ENCODE data around the gene KDM4C. TPM values are rescaled to one million over a fixed set of nuclear protein-coding genes. Genes with fewer than 3 reads are reported as not detected.

The KDM4C gene
- total RNA-seq, 6 donors from 2014 or later = 31.6 to 96.4 (median 41.2) TPM

- Histone ChIP-seq H3K27ac (no peak overlapping the region), H3K4me1 (no peaks in the 10 kb centered on the region), H3K36me3 (no peaks in the 10 kb centered on the region), H3K4me3 (no peak overlapping the region), H3K9me3 (no peaks in the 10 kb centered on the region), H3K27me3 (no peaks in the 10 kb centered on the region)
- WGBS, 2 donors = 72 to 84% methylated on average over 3 to 4 of the region's 4 CpGs
- TF ChIP-seq POLR2A (IDR thresholded peaks at IDR 0.05) (no peak), CTCF (IDR thresholded peaks at IDR 0.05) (no peak), POLR2AphosphoS5 (IDR thresholded peaks at IDR 0.05) (no peak)
- ATAC-seq (ENCODE audit: low FRiP score in 2 of 2) (no peak), DNase-seq (no peak)
These were observed 448.0 kb downstream of the KDM4C start for GRCh38 chr9:7205806-7206205.

GRCh38 chr9:7206221-7206758 is 448.5 kb downstream of the KDM4C start:
- DNase-seq = no peak
- ATAC-seq (ENCODE audit: low FRiP score in 2 of 2) = no peak

GRCh38 chr9:7209016-7209715 is 451.4 kb downstream of the KDM4C start:
- H3K9me3 ChIP-seq = no peaks in the 10 kb centered on the region
- no peaks in the 10 kb centered on the region for H3K36me3 ChIP-seq
- no peaks in the 10 kb centered on the region for H3K27me3 ChIP-seq
- no peak for DNase-seq
- ATAC-seq (ENCODE audit: low FRiP score in 2 of 2) = no peak
- WGBS, 2 donors = 84% methylated on average over 15 of the region's 15 CpGs
- peak overlapping the region in 2 of 4 donors; percentile 3 to 6 for H3K4me3 ChIP-seq
- TF ChIP-seq CTCF (IDR thresholded peaks at IDR 0.05) = no peak
- TF ChIP-seq POLR2AphosphoS5 (IDR thresholded peaks at IDR 0.05) = no peak
- no peak for TF ChIP-seq POLR2A (IDR thresholded peaks at IDR 0.05)
- no peak for TF ChIP-seq EP300 (IDR thresholded peaks at IDR 0.05)
- no peak overlapping the region for H3K27ac ChIP-seq
- no peaks in the 10 kb centered on the region for H3K4me1 ChIP-seq

More at GRCh38 chr9:7206221-7206758, 448.5 kb downstream of the KDM4C start:
- Histone ChIP-seq H3K27me3 (no peaks in the 10 kb centered on the region), H3K27ac (no peak overlapping the region), H3K9me3 (no peaks in the 10 kb centered on the region), H3K4me3 (no peak overlapping the region), H3K36me3 (no peaks in the 10 kb centered on the region), H3K4me1 (no peaks in the 10 kb centered on the region)
- 83 to 84% methylated on average over 6 of the region's 6 CpGs for WGBS, 2 donors
- TF ChIP-seq CTCF (IDR thresholded peaks at IDR 0.05) (no peak), EP300 (IDR thresholded peaks at IDR 0.05) (no peak), POLR2AphosphoS5 (IDR thresholded peaks at IDR 0.05) (no peak), POLR2A (IDR thresholded peaks at IDR 0.05) (no peak)

- 79 to 83% methylated on average over 3 of the region's 3 CpGs for WGBS, 2 donors
- no peak for TF ChIP-seq CTCF (IDR thresholded peaks at IDR 0.05)
- no peak for TF ChIP-seq POLR2A (IDR thresholded peaks at IDR 0.05)
- TF ChIP-seq EP300 (IDR thresholded peaks at IDR 0.05) = no peak
- no peak for TF ChIP-seq POLR2AphosphoS5 (IDR thresholded peaks at IDR 0.05)
These were observed 452.2 kb downstream of the KDM4C start for GRCh38 chr9:7209990-7210389.

More at GRCh38 chr9:7209990-7210389, 452.2 kb downstream of the KDM4C start:
- Histone ChIP-seq H3K27me3 (no peaks in the 10 kb centered on the region), H3K27ac (no peak overlapping the region), H3K4me1 (no peaks in the 10 kb centered on the region), H3K36me3 (no peaks in the 10 kb centered on the region), H3K9me3 (no peaks in the 10 kb centered on the region), H3K4me3 (no peak overlapping the region)
- DNase-seq (no peak), ATAC-seq (ENCODE audit: low FRiP score in 2 of 2) (no peak)
